Cerebellar cortex (tissue), 1 donor: ENCODE results near the gene PRKCD.
A peak's percentile ranks its signal among the peaks of the same experiment; 100 is the strongest.

Source experiments
- DNase-seq: peaks from one replicate; pipeline ENCODE4 v3.0.0-alpha.2; 2015; ENCODE audit warnings: low spot score

PRKCD gene

DNA sequence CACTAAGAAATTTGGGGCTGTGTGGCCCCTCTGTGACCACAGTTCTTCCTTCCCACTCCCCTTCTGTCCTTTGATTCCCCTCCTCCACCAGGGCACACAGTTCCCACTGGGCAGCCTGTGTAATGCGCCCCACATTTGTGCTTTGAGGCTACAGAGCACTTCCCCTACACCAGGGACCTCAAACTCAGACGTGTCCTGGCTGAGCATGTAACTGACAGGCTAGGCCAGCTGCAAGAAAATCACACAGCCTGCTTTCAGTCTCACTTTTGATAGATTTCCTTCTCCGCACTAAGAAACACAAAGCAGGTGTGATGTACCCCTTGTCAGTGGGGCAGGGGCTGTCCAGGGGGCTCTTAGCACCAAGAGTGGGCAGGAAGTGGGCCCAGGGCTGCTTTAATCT lies 29.6 kb downstream of the PRKCD start:
- DNase-seq, result no peak

- DNase-seq, result no peak
Observed at GRCh38 chr3:53191836-53192480, 30.9 kb downstream of the PRKCD start.

- DNase-seq, result no peak
Observed at GRCh38 chr3:53192608-53193007, 31.6 kb downstream of the PRKCD start.

DNA sequence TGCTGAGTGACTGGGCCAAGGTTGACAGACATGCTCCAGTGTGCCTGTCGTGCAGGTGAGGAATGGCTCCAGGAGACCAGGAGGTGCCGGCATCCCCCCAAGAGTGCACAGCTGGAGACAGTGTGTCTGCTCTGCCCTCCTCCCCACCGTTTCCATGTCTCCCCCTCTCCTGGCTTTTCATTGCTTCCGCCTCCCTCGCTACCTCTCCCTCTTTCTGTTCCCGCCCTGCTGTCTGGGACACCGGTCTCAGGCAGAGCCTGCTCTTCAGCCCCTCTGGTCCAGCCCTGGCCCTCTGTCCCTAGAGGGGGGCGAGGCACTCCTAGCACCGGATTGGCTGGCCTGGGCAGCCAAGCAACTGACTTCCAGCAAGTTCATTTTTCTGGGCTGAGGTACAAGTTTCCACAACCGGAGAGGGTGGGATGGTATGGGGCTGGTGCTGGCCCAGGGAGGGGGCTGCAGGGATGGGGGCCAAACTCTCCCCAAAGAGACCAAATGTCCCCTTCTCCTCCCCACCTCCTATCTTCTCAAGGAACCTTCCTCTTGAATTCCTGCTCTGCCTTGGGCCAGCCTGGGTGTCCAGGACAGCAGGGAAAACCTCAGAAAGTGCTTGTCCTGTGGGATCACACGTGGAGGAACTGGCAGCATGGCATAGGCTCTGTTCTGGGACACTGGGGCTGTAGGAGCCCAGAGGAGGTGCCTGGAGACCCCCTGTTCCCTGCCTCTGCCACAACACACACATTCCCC lies 32.6 kb downstream of the PRKCD start:
- DNase-seq, result no peak

DNA sequence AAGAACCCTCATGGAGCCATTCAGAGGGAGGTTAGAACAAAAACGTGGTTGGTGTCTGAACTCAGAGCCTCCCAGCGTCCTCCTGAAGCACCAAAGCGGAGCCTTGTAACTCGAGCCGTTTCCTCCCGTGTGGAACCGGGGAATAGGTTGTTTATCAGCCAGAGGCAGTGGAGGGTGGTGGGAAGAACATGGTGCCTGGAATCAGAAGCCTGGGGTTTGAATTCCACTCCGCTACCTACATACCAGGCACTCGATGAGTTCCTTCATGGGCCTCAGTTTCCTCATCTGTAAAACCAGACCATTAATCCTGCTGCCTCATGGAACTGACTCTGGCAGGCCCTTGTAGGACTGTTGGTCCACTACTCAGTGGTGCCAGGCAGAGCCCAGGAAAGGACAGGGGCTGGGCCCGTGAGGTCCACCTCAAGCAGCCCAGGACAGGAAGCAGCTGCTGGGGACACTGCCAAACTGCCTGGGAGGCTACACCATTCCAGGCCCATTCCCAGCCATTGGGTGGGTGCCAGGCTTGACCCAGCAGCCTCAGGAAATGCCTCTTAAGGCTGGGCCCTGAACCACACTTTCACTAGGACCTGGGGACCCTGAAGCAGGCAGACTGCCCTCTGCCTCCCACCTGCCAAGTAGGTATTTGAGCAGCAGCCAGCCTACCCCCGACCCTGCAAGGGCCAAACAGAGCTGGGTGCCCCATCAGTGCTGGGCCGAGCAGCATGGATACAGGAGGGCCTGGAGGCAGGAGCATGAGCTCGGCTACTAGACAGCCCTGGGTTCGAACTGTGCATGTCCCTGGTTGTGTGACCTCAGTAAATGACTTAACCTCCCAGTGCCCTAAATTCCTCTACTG lies 33.4 kb downstream of the PRKCD start:
- no peak for DNase-seq

DNA sequence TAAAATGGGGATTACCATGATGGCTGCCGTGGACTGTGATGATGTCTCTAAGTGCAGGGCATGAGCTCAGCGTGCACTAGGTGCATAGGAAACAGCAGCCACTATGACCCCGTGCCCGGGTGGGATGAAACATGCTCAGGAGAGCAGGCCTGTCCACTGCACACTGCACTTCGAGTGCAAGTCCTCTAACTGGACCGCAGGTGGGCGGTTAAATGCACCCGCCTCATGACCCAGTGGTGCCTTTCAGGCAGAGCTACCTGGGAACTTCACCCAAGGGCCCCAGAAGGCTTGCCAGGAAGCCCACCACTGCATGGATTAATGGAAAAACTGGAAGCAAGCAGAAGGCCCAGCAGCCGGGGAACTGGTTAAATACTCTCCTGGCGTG lies 34.0 kb downstream of the PRKCD start:
- DNase-seq, result no peak

DNA sequence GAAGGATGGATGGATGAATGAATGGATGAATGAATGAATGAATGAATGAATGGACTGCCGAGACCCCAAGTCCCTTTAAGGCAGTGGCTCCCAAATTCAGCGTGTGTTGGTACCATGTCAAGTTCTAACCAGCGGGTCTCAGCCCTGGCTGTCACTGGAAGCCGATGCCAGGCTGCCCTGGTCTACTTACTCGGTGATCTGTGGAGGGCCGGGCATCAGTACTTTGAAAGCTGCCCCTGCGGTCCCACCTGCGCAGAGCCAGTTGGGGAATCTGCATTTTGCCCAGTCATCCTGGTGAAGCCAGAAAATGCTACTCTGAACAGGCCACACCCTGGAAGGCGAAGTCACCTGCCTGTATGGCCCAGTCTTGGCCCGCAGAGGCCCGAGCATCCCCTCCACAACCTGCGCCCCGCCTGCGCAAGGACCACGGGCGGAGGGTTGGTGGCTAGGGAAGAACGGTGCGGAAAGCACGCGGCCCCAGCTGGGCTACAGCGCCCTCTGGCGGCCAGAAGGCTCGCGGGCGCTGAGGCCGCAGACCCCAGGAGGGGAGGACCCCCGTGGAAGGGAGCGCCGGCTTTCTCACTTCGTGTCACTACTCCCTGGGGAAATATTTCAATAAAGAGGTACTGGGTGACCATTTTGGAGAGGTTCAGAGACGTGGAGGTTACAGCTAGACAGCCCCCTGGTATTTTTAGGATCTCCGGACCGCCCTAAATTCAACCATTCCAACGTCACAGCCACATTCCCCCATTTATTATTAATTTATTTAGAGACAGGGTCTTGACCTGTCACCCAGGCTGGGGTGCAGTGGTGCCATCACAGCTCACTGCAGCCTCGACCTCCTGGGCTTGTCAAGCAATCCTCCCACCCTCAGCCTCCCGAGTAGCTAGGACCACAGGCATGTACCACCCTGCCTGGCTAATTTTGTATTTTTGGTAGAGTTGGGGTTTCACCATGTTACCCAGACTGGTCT lies 34.9 kb downstream of the PRKCD start:
- peak; percentile 32 for DNase-seq

DNA sequence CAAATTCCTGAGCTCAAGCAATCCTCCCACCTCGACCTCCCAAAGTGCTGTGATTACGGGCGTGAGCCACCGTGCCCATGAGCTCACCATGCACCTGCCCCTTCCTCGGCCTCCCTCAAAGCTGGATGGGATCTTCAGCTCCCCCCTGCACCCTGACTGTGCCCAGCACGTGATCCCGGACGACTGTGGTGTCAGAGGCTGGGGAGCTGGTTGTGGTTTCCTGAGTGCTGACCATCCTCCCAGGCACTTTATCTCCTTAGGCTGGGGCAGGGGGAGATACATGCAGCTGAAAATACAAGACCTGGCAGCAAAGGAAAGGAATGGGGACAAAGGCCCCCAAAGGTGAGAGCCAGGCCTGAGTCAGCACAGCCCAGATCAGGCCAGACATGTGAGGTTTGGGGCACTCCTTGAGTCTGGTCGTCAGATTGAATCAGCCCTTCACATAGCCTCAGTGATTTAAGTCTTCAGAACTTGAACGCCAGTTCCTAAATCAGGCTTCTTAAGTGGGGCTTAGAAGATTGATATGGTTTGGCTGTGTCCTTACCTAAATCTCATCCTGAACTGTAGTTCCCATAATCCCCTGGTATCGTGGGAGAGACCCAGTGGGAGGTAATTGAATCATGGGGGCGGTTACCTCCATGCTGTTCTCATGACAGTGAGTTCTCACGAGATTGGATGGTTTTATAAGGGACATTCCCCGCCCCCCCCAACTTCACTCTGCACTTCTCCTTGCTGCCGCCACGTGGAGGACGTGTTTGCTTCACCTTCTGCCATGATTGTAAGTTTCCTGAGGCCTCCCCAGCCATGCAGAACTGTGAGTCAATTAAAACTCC lies 35.8 kb downstream of the PRKCD start:
- DNase-seq, result no peak

DNA sequence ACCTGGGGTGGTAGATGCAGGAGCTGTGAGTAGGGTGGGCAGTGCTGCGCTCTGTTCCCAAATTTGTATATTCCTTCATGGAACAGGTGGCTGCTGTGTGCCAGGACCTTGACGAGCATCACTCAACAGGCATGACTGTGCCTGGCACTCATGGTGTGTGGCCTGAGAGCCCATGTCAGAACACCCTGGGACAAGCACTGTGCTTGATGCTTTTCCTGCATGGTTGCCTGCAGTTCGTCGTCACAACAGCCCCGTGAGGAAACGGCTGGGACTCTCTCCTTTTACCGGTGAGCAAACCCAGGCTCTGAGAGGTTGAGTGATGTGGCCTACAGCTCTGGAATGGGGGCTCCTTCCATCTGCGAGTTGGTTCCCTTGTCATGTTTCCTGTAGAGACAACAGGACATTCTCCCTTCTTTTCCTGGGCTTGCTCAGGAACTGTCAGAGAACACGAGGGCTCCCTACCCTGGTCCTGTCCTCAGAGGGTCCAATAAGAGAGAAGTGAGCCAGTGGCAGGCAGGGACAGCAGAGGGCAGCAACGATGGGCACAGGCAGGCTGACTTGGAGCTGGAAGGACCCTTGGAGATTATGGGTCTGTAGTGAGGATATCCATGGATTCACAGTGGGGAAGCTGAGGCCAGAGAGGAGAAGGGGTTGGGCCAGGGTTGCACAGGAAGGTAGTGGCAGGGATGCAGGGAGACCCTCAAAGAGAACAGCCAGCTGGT lies 37.4 kb downstream of the PRKCD start:
- no peak for DNase-seq

GRCh38 chr3:53198996-53199395 lies 38.0 kb downstream of the PRKCD start:
- DNase-seq, result no peak

DNA sequence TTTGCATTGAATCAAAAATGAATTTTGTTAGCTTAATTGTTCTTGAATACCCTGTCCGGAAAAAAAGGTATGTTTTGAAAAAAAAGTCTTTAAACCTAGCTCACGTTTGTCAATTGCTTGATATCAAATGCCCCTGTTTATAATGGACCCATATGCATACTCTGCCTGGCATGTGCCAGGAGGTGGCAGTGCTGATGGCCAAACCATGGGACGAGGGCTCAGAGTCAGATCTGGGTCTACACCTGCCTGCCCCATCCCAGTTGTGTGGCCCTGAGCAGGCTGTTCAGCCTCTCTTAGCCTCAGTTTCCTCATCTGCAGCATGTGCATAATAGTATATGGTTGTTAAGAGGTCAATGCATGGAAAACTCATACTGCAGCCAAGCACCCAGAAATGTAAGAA lies 38.8 kb downstream of the PRKCD start:
- DNase-seq, result no peak

DNA sequence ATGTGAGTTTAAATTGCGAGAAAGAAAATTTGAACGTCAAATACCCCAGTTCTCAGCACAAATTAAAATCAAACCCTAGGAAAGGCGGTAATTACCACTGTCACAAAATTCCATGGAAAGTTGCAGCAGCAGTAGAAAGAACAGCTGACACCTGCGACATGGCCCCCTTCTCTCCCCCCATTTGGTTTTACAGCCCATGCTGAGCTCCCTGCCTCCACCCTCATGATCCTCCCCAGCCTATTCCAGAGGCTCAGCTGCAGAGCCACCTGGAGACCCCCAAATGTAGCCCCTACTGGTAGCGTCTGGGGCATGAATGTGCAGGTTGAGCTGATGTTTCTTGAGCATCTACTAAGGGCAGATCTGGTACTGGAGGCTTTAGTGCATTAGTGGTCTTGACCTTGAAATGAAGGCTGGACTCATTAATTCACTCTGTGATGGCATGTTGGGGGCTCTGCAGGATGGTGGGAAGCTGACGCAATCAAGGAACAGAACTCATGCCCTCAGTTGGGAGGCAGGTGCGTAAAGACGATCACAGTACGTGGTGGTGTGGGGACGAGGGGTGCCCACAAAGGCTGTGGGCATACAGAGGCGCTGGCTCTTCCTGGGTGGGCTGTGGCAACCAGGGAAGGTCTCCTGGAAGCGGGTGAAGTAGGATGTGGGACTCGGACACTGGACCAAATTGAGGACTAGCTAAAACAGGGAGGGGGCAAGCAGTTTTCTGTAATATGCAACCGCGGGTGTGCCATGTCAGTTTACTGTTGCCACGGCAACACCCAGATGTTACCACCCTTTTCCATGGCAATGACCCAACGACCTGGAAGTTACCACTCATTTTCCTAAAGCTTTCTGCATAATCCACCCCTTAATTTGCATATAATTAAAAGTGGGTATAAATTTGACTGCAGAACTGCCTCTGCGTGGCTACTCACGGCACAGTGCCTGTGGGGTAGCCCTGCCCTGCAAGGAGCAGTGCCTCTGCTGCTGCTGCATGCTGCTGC lies 39.8 kb downstream of the PRKCD start:
- DNase-seq, result no peak

- no peak for DNase-seq
Observed at GRCh38 chr3:53202331-53203015, 41.5 kb downstream of the PRKCD start.

GRCh38 chr3:53211706-53212702 lies 51.0 kb downstream of the PRKCD start:
- DNase-seq, result no peak

DNA sequence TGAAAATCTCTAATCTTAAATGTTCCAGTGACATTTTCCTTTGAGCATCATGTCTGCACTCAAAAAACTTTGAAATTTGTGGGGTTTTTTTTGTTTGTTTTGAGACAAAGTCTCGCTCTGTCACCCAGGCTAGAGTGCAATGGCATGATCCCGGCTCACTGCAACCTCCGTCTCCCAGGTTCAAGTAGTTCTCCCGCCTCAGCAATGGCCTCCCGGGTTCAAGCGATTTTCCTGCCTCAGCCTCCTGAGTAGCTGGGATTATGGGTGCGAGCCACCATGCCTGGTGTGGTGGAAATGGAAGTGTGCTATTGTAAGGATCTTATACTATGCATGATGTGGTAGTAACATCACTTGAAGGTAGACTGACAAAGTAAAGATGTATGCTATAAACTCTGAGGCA lies 52.3 kb downstream of the PRKCD start:
- DNase-seq, result no peak

DNA sequence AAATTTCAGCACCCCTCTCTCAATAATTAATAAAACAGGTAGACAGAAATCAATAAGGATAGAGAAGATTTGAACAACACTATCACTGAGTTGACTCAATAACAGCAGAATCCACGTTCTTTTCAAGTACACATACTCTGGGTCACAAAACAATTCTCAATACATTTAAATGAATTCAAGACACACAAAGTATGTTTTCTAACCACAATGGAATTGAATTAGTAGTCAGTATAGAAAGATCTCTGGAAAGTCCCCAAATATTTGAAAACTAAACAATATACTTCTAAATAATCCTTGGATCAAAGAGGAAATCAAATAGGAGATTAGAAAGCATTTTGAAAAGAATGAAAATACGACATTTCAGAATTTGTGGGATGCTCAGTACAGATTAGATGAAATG lies 54.8 kb downstream of the PRKCD start:
- DNase-seq, result no peak

DNA sequence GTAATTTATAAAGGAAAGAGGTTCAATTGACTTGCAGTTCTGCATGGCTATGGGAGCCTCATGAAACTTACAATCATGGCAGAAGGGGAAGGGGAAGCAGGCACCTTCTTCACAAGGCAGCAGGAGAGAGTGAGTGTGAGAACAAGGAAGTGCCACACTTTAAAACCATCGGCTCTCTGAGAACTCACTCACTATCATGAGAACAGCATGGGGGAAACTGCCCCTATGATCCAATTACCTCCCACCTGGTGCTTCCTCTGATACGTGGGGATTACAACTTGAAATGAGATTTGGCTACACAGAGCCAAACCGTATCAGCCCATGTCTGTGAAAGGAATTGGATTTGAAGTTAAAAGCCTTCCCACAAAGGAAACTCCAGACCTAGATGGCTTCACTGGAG lies 55.7 kb downstream of the PRKCD start:
- no peak for DNase-seq
